Ovary (tissue), 9 donors: ENCODE measurements around the gene CRYBG1. TPM values are rescaled to one million over a fixed set of nuclear protein-coding genes. Genes with fewer than 3 reads are reported as not detected.

Experiments used
- DNase-seq, 5 donors: peaks; one replicate each; pipeline ENCODE4 v3.0.0-alpha.2; 2019 to 2020
- H3K27ac ChIP-seq, 2 donors: fragments of 200-600 bp; one replicate each; pipeline versions ENCODE4 v1.5.1 to v1.8.0; 2019 to 2022
- H3K27me3 ChIP-seq: fragments of 200-600 bp; one replicate; pipeline ENCODE4 v1.8.0; 2022
- H3K36me3 ChIP-seq: fragments of 200-600 bp; sonication (generic); one replicate; pipeline ENCODE4 v1.5.1; 2019
- H3K4me1 ChIP-seq: one replicate; pipeline ENCODE4 v1.8.1; 2013; ENCODE audit warnings: mild to moderate bottlenecking, moderate library complexity; ENCODE audit not compliant: insufficient read depth
- H3K4me3 ChIP-seq: fragments of 200-600 bp; sonication (generic); one replicate; pipeline ENCODE4 v1.5.1; 2017
- H3K9me3 ChIP-seq, 2 donors: fragments of 200-600 bp in 1 of 2; sonication (generic) in 1 of 2; one replicate each; pipeline versions ENCODE4 v1.5.1 to v1.8.1; 2013 to 2019; ENCODE audit warnings: mild to moderate bottlenecking in 1 of 2, moderate library complexity in 1 of 2
- CTCF ChIP-seq, 3 donors: fragments of 450-650 bp in 2 of 3; fragments of 200-600 bp in 1 of 3; IDR thresholded peaks; one replicate each; pipeline versions ENCODE4 v1.5.1 to v1.8.0; 2016 to 2022; ENCODE audit warnings: antibody characterized with exemption in 3 of 3, mild to moderate bottlenecking in 1 of 3
- EP300 ChIP-seq: sonication (generic); formaldehyde crosslinking; IDR thresholded peaks from one replicate; pipeline ENCODE4 v1.6.1; 2017; ENCODE audit warnings: antibody characterized with exemption
- POLR2A ChIP-seq: fragments of 450-650 bp; IDR thresholded peaks from one replicate; pipeline ENCODE4 v1.6.1; 2017; ENCODE audit warnings: antibody characterized with exemption, mild to moderate bottlenecking, moderate library complexity
- WGBS, 3 donors: extraction: QIAGEN DNeasy Blood & Tissue Kit in 1 of 3; methylation state at CpG; one replicate each; pipeline versions ENCODE4 v1.1.5 to v1.1.7; 2013 to 2017; 5-methylcytosine and 5-hydroxymethylcytosine counted together
- intact Hi-C, 4 donors: fragments of 100-400 bp; cut with DNase I; formaldehyde crosslinking; loops; one replicate each; pipeline versions ENCODE4 v1.11.0 to v1.15.1; 2022 to 2023
- polyA plus RNA-seq, 2 donors: library from polyadenylated mRNA; stranded (reverse); fragments of 200-250 nt in 1 of 2; fragments of 350-450 nt in 1 of 2; fragmentation: Illumina TruSeq in 1 of 2; extraction: RNeasy Lipid Tissue Mini Kit (QIAGEN cat#74804) in 1 of 2; gene quantifications; one replicate each; pipeline ENCODE4 v1.2.3, GENCODE V29; 2013 to 2014
- total RNA-seq, 7 donors: library from RNA; depleted of rRNA in 2 of 7; stranded (reverse); fragments of >200 nt in 2 of 7; fragmentation: NEBNext Ultra II Directional in 3 of 7; extraction: Animal tissue kit (Norgen Biotek cat#: 25700) in 3 of 7; gene quantifications; one replicate each; pipeline versions ENCODE4 v1.1.0 to v1.2.4, GENCODE V29; 2016 to 2023
- donor health status: DM: no; HTN: no; CAD: no; lungs with moderate emphysema.
- donor health status: DM: no; HTN: no; CAD: no.
- donor health status: Bipolar disorder and iron deficiency.
- donor health status: DM: yes; HTN: yes; CAD: no.
- donor health status: DM: no; HTN: no; CAD: no.
- donor health status: DM: yes; HTN: yes; CAD: no.

Gene CRYBG1
- total and polyA plus RNA-seq, 9 donors: 1.5 to 7.4 (median 3.8) TPM

GRCh38 chr6:106569428-106569827 is 208.9 kb downstream of the CRYBG1 start:
- TF ChIP-seq POLR2A: no peak
- TF ChIP-seq EP300: no peak
- Histone ChIP-seq H3K4me1 (no peaks in the 10 kb centered on the region), H3K27ac (no peak overlapping the region), H3K27me3 (no peaks in the 10 kb centered on the region), H3K4me3 (no peak overlapping the region), H3K36me3 (no peaks in the 10 kb centered on the region), H3K9me3 (no peaks in the 10 kb centered on the region)
- WGBS, 3 donors: 87 to 96% (median 87%) methylated on average over 4 of the region's 4 CpGs
- intact Hi-C loops: loop anchor here (5.0 to 10.0 kb wide), 2 partner anchors 122 to 235 kb away; no protein-coding TSS in a partner anchor
- DNase-seq: no peak

GRCh38 chr6:106572436-106572835 is 211.9 kb downstream of the CRYBG1 start:
- H3K9me3 ChIP-seq: no peaks in the 10 kb centered on the region
- DNase-seq: no peak
- TF ChIP-seq CTCF (IDR thresholded peaks at IDR 0.05) (no peak), EP300 (no peak), POLR2A (no peak)
- no peak overlapping the region for H3K4me3 ChIP-seq
- no peak overlapping the region for H3K27ac ChIP-seq
- H3K4me1 ChIP-seq: no peaks in the 10 kb centered on the region
- no peaks in the 10 kb centered on the region for H3K36me3 ChIP-seq
- no peaks in the 10 kb centered on the region for H3K27me3 ChIP-seq
- intact Hi-C loops: no loop called here
- 57 to 76% (median 63%) methylated on average over 5 of the region's 5 CpGs for WGBS, 3 donors

- WGBS, 3 donors: 67 to 75% (median 75%) methylated on average over 6 of the region's 6 CpGs
- H3K4me1 ChIP-seq: no peaks in the 10 kb centered on the region
- no peak for DNase-seq
- H3K4me3 ChIP-seq: no peak overlapping the region
- H3K36me3 ChIP-seq: no peaks in the 10 kb centered on the region
- TF ChIP-seq POLR2A (no peak), CTCF (IDR thresholded peaks at IDR 0.05) (no peak), EP300 (no peak)
- intact Hi-C loops: no loop called here
- no peak overlapping the region for H3K27ac ChIP-seq
- H3K27me3 ChIP-seq: no peaks in the 10 kb centered on the region
- no peaks in the 10 kb centered on the region for H3K9me3 ChIP-seq
Measured at GRCh38 chr6:106572875-106573585, 212.5 kb downstream of the CRYBG1 start.

GRCh38 chr6:106574741-106575458 is 214.4 kb downstream of the CRYBG1 start:
- Histone ChIP-seq H3K27me3 (no peaks in the 10 kb centered on the region), H3K27ac (no peak overlapping the region), H3K36me3 (no peaks in the 10 kb centered on the region), H3K4me1 (no peaks in the 10 kb centered on the region), H3K4me3 (no peak overlapping the region), H3K9me3 (no peaks in the 10 kb centered on the region)
- WGBS, 3 donors: 83 to 90% (median 85%) methylated on average over 16 of the region's 16 CpGs
- intact Hi-C loops: no loop called here
- no peak for DNase-seq
- TF ChIP-seq CTCF (IDR thresholded peaks at IDR 0.05) (no peak), POLR2A (no peak), EP300 (no peak)

GRCh38 chr6:106579281-106579680 is 218.8 kb downstream of the CRYBG1 start:
- no peaks in the 10 kb centered on the region for H3K36me3 ChIP-seq
- no peak overlapping the region for H3K27ac ChIP-seq
- intact Hi-C loops: no loop called here
- TF ChIP-seq EP300 (no peak), CTCF (IDR thresholded peaks at IDR 0.05) (no peak), POLR2A (no peak)
- H3K27me3 ChIP-seq: no peaks in the 10 kb centered on the region
- no peaks in the 10 kb centered on the region for H3K9me3 ChIP-seq
- no peak for DNase-seq
- no peaks in the 10 kb centered on the region for H3K4me1 ChIP-seq
- 91 to 93% (median 92%) methylated on average over 2 of the region's 2 CpGs for WGBS, 3 donors
- no peak overlapping the region for H3K4me3 ChIP-seq
